GM21360 (cell line): ENCODE measurements around the gene CPT1C.

Experiments
- ATAC-seq: cut with Tn5 transposase; IDR thresholded peaks from one replicate; pipeline ENCODE4 v1.9.1; 2021; ENCODE audit warnings: mild to moderate bottlenecking, moderate library complexity; ENCODE audit not compliant: unreplicated experiment

The CPT1C gene

GRCh38 chr19:49660338-49660961, 30.5 kb upstream of the CPT1C start:
- no peak for ATAC-seq

GRCh38 chr19:49662011-49662410, 28.9 kb upstream of the CPT1C start:
- no peak for ATAC-seq

- ATAC-seq = no peak
Observed at GRCh38 chr19:49663224-49663623, 27.7 kb upstream of the CPT1C start.

- no peak for ATAC-seq
Observed at GRCh38 chr19:49664171-49665035, 26.5 kb upstream of the CPT1C start.

GRCh38 chr19:49665036-49665350, 25.9 kb upstream of the CPT1C start:
- no peak for ATAC-seq

GRCh38 chr19:49665351-49666119, 25.4 kb upstream of the CPT1C start, which contains the start of the genes BCL2L12 and IRF3:
BCL2L12 (plus strand) TSS chr19:49665933; CDS start chr19:49666693, 760 bp downstream.
IRF3 (minus strand) TSS chr19:49665857; CDS start chr19:49664838, 1,019 bp downstream.
- ATAC-seq = peak; percentile 76

- ATAC-seq = no peak
Observed at GRCh38 chr19:49666120-49666444, 24.8 kb upstream of the CPT1C start.

- no peak for ATAC-seq
Observed at GRCh38 chr19:49667473-49667872, 23.4 kb upstream of the CPT1C start.

- ATAC-seq = no peak
Observed at GRCh38 chr19:49669516-49669915, 21.4 kb upstream of the CPT1C start.

- no peak for ATAC-seq
Observed at GRCh38 chr19:49672131-49672919, 18.6 kb upstream of the CPT1C start.

GRCh38 chr19:49676136-49676783, 14.7 kb upstream of the CPT1C start:
- ATAC-seq = peak; percentile 21

- ATAC-seq = peak; percentile 52
Observed at GRCh38 chr19:49676784-49677230, 14.1 kb upstream of the CPT1C start.

GRCh38 chr19:49677231-49677900, 13.6 kb upstream of the CPT1C start, which contains the start of gene PRMT1:
PRMT1 (plus strand) TSS chr19:49677271; CDS start chr19:49677281, 10 bp downstream.
- no peak for ATAC-seq

GRCh38 chr19:49677901-49678674, 12.8 kb upstream of the CPT1C start:
- no peak for ATAC-seq

GRCh38 chr19:49678985-49679770, 11.7 kb upstream of the CPT1C start:
- no peak for ATAC-seq

GRCh38 chr19:49679771-49680413, 11.0 kb upstream of the CPT1C start:
- ATAC-seq = no peak
